Measurements from ENCODE around the gene WDR7.

WDR7 gene

GRCh38 chr18:57083485-57083884, 432.3 kb downstream of the WDR7 start:
- peak; percentile 33 for DNase-seq (ENCODE audit: low read depth)
- TF ChIP-seq, protein P1, sequence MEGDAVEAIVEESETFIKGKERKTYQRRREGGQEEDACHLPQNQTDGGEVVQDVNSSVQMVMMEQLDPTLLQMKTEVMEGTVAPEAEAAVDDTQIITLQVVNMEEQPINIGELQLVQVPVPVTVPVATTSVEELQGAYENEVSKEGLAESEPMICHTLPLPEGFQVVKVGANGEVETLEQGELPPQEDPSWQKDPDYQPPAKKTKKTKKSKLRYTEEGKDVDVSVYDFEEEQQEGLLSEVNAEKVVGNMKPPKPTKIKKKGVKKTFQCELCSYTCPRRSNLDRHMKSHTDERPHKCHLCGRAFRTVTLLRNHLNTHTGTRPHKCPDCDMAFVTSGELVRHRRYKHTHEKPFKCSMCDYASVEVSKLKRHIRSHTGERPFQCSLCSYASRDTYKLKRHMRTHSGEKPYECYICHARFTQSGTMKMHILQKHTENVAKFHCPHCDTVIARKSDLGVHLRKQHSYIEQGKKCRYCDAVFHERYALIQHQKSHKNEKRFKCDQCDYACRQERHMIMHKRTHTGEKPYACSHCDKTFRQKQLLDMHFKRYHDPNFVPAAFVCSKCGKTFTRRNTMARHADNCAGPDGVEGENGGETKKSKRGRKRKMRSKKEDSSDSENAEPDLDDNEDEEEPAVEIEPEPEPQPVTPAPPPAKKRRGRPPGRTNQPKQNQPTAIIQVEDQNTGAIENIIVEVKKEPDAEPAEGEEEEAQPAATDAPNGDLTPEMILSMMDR (IDR thresholded peaks at IDR 0.05; ENCODE audit: insufficient read depth, low read depth, low read length, missing control alignments), result no peak
- no peak overlapping the region for H3K4me3 ChIP-seq (ENCODE audit: low read depth, low read length)

DNA sequence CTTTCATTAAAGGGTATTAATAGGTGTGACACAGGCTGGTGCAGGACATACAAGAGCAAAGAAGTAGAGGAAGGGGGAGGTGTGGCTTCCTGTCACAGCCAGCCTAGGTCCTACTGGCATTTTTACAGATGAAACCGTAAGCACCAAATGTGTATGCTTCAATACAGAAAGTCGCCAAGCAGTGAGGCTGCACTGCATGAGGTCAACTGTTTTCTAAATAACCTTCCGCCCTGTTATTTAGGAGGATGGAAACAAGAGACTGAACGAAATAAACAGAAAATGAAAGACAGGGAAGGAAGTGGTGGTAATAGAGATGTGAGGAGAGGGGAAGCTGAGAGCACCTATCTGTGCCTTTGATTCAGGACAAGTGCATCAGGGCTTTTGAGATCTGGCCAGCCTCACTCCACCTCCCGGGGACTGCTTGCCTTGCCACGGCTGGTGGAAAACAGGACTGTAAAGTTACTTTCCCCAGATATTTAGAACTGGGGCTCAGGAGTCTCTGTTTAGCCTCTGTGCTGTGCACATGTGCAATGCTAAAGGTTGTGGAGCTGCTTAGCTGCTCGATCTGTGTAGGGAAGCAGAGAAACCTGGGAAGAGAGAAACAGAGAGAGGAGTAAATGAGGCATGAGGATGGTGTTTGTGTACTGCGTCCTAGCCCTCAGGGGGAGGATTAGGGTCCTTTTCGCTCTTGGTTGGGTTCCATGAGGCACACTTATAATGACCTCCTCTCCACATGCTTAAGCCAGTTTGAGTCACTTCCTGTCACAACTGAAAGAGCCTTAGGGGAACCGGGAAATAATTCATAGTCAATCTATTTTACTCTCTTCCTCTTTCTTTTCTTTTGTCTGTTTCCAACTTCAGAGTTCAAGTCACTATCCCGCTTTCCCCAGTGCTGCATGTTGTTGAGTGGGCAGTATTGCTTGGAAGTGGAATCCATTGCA, 433.4 kb downstream of the WDR7 start:
- TF ChIP-seq, protein P1 (IDR thresholded peaks at IDR 0.05; ENCODE audit: insufficient read depth, low read depth, low read length, missing control alignments), result no peak
- peak overlapping the region; percentile 12 for H3K4me3 ChIP-seq (ENCODE audit: low read depth, low read length)
- DNase-seq (ENCODE audit: low read depth), result peak; percentile 86

GRCh38 chr18:57085371-57085770, 434.2 kb downstream of the WDR7 start:
- DNase-seq (ENCODE audit: low read depth), result no peak
- H3K4me3 ChIP-seq (ENCODE audit: low read depth, low read length), result no peak overlapping the region
- TF ChIP-seq, protein P1 (IDR thresholded peaks at IDR 0.05; ENCODE audit: insufficient read depth, low read depth, low read length, missing control alignments), result no peak

DNA sequence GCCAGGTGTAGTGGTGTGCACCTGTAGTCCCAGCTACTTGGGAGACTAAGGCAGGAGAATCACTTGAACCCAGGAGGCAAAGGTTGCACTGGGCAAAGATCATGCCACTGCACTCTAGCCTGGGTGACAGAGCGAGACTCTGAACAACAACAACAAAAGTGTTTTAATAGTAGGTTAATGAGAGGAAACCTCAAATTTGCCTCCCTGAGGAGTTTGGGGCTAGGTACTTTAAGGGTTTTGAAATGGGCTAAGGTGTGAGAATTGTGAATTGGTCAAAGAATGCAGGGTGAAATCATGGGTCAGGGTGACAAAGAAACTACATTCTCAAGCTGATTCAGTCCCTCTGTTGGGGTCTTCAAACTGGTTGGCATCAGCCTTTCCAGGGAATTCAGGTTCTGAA, 435.0 kb downstream of the WDR7 start:
- TF ChIP-seq, protein P1 (IDR thresholded peaks at IDR 0.05; ENCODE audit: insufficient read depth, low read depth, low read length, missing control alignments), result no peak
- no peak overlapping the region for H3K4me3 ChIP-seq (ENCODE audit: low read depth, low read length)
- no peak for DNase-seq (ENCODE audit: low read depth)
